Measurements from ENCODE around the gene CORO1C. TPM values are rescaled to one million over a fixed set of nuclear protein-coding genes. Genes with fewer than 3 reads are reported as not detected.

CORO1C gene
- total RNA-seq, 1 donor from 2014 or later, result 65.3 TPM

DNA sequence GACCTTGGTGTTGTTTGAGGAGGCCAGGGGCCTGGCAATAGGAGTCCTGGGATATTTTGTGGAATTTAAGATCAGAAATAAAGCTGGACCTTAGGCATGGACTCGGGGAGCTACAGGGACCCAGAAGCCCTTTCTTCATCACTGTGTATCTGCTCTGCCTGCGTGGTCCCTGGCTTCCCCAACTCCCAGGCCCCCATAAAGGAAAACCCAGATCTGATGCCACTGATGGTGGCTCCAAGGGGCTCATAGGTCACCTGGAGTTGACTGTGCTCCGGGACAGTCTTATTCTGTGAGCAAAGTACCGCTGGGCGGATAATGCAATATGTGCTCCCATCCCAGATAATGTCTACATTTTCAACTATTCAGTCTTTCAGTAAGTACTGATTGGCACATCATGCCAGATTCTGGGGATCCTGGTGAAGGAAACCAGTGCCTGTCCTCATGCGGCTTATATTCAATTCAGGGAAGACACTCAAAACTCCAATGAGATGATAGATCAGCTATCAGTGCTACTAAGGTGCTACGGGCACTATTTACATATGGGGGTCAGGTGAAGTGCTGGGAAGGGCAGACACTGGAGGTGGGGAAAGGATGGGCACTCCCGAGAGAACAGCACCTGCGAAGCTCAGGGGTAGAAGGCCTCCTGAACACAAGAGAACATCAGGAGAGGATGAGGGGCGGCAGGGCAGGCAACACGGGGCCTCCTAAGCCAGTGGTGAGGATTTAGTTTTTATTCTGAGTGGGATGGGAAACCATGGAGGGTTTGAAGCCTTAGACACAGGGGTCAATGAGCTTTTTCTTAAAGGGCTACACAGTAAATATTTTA, 92.1 kb downstream of the CORO1C start:
- H3K4me1 Mint-ChIP-seq, result peaks cover 32% of the 10 kb centered on the region
- H3K27me3 Mint-ChIP-seq (ENCODE audit: low read depth), result no peaks in the 10 kb centered on the region

DNA sequence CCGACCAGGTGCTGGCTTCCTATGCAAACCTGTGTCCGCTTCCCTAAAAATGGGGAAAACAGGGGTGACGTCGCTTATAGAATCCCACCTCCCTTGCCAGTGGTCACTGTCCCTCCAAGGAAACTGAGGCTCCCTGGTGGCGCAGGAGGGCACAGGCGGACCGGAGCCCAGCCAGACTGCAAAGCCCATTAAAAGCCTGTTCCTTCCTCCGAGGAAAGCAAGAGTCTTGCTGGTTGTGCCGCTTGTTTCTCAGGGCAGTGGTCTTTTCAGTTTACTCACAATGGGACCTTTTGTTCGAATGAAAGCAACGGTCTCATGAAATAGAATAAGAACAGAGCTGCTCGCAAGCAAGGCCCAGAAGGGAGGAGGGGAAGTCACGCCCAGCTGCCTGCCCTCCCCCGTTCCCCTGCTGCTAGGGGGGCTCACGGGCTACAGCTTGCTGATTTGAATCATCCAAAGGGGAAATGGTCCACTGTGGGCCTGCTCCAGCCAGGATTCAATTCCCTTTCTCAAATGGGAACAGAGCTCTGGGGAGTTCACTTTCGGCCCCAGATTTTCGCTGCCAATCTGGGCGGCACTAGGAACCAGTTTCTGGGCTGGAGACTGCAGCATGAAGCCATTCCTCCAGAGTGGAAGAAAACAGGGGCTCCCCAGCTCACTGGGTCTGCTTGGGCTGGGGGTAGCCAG, 93.0 kb downstream of the CORO1C start:
- H3K4me1 Mint-ChIP-seq, result peaks cover 32% of the 10 kb centered on the region
- DNase-seq (ENCODE audit: low spot score in 2 of 2, unreplicated experiment in 2 of 2), result no peak
- no peak overlapping the region for H3K27ac Mint-ChIP-seq
- H3K27me3 Mint-ChIP-seq (ENCODE audit: low read depth), result no peaks in the 10 kb centered on the region
- H3K9me3 Mint-ChIP-seq, result no peaks in the 10 kb centered on the region
- TF ChIP-seq CTCF (IDR thresholded peaks at IDR 0.05; ENCODE audit: unreplicated experiment), result no peak
- no peak overlapping the region for H3K4me3 Mint-ChIP-seq
- no peaks in the 10 kb centered on the region for H3K36me3 Mint-ChIP-seq

More for the DNA sequence above, 92.1 kb downstream of the CORO1C start:
- TF ChIP-seq CTCF (IDR thresholded peaks at IDR 0.05; ENCODE audit: unreplicated experiment), result no peak
- H3K4me3 Mint-ChIP-seq, result no peak overlapping the region
- DNase-seq (ENCODE audit: low spot score in 2 of 2, unreplicated experiment in 2 of 2), result no peak
- no peak overlapping the region for H3K27ac Mint-ChIP-seq
- H3K36me3 Mint-ChIP-seq, result no peaks in the 10 kb centered on the region
- no peaks in the 10 kb centered on the region for H3K9me3 Mint-ChIP-seq

- Mint-ChIP-seq H3K4me1 (peaks cover 32% of the 10 kb centered on the region), H3K9me3 (no peaks in the 10 kb centered on the region), H3K36me3 (no peaks in the 10 kb centered on the region), H3K4me3 (no peak overlapping the region), H3K27me3 (ENCODE audit: low read depth) (no peaks in the 10 kb centered on the region), H3K27ac (no peak overlapping the region)
- DNase-seq (ENCODE audit: low spot score in 2 of 2, unreplicated experiment in 2 of 2), result no peak
- TF ChIP-seq CTCF (IDR thresholded peaks at IDR 0.05; ENCODE audit: unreplicated experiment), result no peak
Observed at GRCh38 chr12:108637222-108637971, 93.9 kb downstream of the CORO1C start.

DNA sequence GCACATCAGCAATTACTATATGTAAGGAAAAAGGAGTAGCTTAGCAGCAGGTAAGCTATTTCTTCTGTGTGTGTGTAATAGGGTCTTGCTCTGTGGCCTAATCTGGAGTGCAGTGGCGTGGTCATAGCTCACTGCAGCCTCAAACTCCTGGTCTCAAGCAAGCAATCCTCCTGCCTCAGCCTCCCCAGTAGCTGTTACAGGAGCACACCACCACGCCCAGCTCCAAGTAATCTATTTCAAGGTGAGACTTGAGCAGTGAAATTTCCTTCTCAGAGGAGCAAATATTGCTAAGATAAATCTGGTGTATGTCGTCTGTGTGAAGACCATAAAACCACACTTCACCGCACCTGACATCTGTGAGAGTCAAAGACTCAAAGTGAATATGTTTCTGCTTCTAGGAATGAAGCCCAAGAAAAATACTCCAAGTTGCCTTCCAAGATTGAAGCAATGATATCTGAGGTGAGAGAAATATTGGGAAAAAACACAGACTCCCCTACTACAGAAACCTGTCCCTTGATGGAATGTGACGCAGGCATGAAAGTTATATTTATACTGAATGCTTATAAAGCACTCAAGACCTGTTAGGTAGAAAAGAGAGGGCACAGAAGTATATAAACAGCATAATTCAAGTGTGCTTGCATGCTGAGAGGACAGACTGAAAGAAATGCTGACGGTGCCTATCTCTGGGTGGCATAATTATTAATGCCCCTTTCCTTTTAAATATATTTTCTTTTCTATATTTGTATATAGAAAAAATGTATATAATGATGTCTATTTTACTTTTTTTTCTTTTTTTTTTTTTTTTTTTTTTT, 95.1 kb downstream of the CORO1C start:
- peaks cover 31% of the 10 kb centered on the region for H3K4me1 Mint-ChIP-seq
- H3K27me3 Mint-ChIP-seq (ENCODE audit: low read depth), result no peaks in the 10 kb centered on the region
- H3K27ac Mint-ChIP-seq, result no peak overlapping the region
- no peaks in the 10 kb centered on the region for H3K36me3 Mint-ChIP-seq
- no peak for DNase-seq (ENCODE audit: low spot score in 2 of 2, unreplicated experiment in 2 of 2)
- H3K9me3 Mint-ChIP-seq, result no peaks in the 10 kb centered on the region
- no peak for TF ChIP-seq CTCF (IDR thresholded peaks at IDR 0.05; ENCODE audit: unreplicated experiment)
- no peak overlapping the region for H3K4me3 Mint-ChIP-seq

All from mesothelial cell of epicardium (in vitro differentiated cells).